IMR-90 (cell line): Measurements from ENCODE around the gene HELZ. TPM values are rescaled to one million over a fixed set of nuclear protein-coding genes. Genes with fewer than 3 reads are reported as not detected.

Experiments used
- ATAC-seq: fragments of 200-7000 bp; cut with Tn5 transposase; 2 replicates; pipeline ENCODE4 v1.9.1; 2020; ENCODE audit warnings: low read depth, mild to moderate bottlenecking, moderate library complexity
- BruUV-seq: library from RNA; stranded (reverse); fragments of 400-500 nt; replicated peaks from 2 replicates; lab custom pipeline; 2021; lab: Mats Ljungman, UMichigan
- CTCF ChIA-PET: fragments of 300-600 bp; formaldehyde crosslinking; extraction: SDS; loops from one replicate; lab custom pipeline; 2021; ENCODE audit warnings: antibody characterized with exemption; lab: Yijun Ruan, JAX
- POLR2A ChIA-PET: fragments of 300-600 bp; sonication (Branson Sonifier 250); formaldehyde crosslinking; loops from one replicate; lab custom pipeline; 2022; ENCODE audit warnings: antibody characterized with exemption; ENCODE audit not compliant: unreplicated experiment; lab: Charles Lee
- DNase-seq: peaks from one replicate; pipeline ENCODE4 v3.0.0; 2013
- H2AFZ ChIP-seq: replicated peaks from 2 replicates; pipeline ENCODE3; 2013; ENCODE audit warnings: low read length, mild to moderate bottlenecking; ENCODE audit not compliant: poor library complexity
- H2AK5ac ChIP-seq: 2 replicates; pipeline ENCODE4 v1.6.1; 2013; ENCODE audit warnings: low read depth, low read length, inconsistent platforms
- H2AK9ac ChIP-seq: replicated peaks from 2 replicates; pipeline ENCODE3; 2013; ENCODE audit warnings: mild to moderate bottlenecking, low read depth, low read length, moderate library complexity; ENCODE audit not compliant: poor library complexity
- H2BK120ac ChIP-seq: 2 replicates; pipeline ENCODE4 v1.6.1; 2013; ENCODE audit warnings: low read depth, low read length, inconsistent platforms
- H2BK15ac ChIP-seq: 3 replicates; pipeline ENCODE4 v1.6.1; 2013; ENCODE audit warnings: low read depth, low read length, inconsistent platforms
- H2BK20ac ChIP-seq: 2 replicates; pipeline ENCODE4 v1.6.1; 2013; ENCODE audit warnings: low read depth, mild to moderate bottlenecking, inconsistent platforms, low read length, moderate library complexity
- H2BK5ac ChIP-seq: 2 replicates; pipeline ENCODE4 v1.6.1; 2013; ENCODE audit warnings: mild to moderate bottlenecking, low read depth, low read length, inconsistent platforms; ENCODE audit not compliant: poor library complexity, severe bottlenecking
- H3K14ac ChIP-seq: replicated peaks from 2 replicates; pipeline ENCODE4 v1.6.1; 2013; ENCODE audit warnings: low read depth, low read length, inconsistent platforms
- H3K18ac ChIP-seq: 2 replicates; pipeline ENCODE4 v1.6.1; 2013; ENCODE audit warnings: low read depth, low read length, control low read depth
- H3K23ac ChIP-seq: 2 replicates; pipeline ENCODE4 v1.6.1; 2013; ENCODE audit warnings: low read depth, low read length, inconsistent platforms
- H3K27ac ChIP-seq: 2 replicates; pipeline ENCODE4 v1.5.1; 2013; ENCODE audit warnings: mild to moderate bottlenecking, control low read depth, low read length; ENCODE audit not compliant: insufficient read depth
- H3K27me3 ChIP-seq: 2 replicates; pipeline ENCODE4 v1.6.1; 2013; ENCODE audit warnings: low read length; ENCODE audit not compliant: control insufficient read depth, insufficient read depth
- H3K36me3 ChIP-seq: 2 replicates; pipeline ENCODE4 v1.6.1; 2013; ENCODE audit warnings: low read length, mixed read lengths; ENCODE audit not compliant: control insufficient read depth, insufficient read depth
- H3K4ac ChIP-seq: 2 replicates; pipeline ENCODE4 v1.6.1; 2013; ENCODE audit warnings: low read depth, low read length, inconsistent platforms
- H3K4me1 ChIP-seq: 2 replicates; pipeline ENCODE4 v1.6.1; 2013; ENCODE audit warnings: low read length, mixed read lengths; ENCODE audit not compliant: control insufficient read depth, insufficient read depth
- H3K4me2 ChIP-seq: 2 replicates; pipeline ENCODE4 v1.6.1; 2013; ENCODE audit warnings: low read depth, mild to moderate bottlenecking, control low read depth, low read length, moderate library complexity
- H3K4me3 ChIP-seq: 2 replicates; pipeline ENCODE4 v1.5.1; 2013; ENCODE audit warnings: low read depth, mild to moderate bottlenecking, control low read depth, low read length, moderate library complexity; ENCODE audit not compliant: insufficient read depth
- H3K56ac ChIP-seq: 2 replicates; pipeline ENCODE4 v1.6.1; 2013; ENCODE audit warnings: low read length, inconsistent platforms; ENCODE audit not compliant: insufficient read depth; ENCODE audit errors: extremely low read depth
- H3K79me1 ChIP-seq, 2 experiments: 2 replicates each; pipeline ENCODE4 v1.6.1; 2013; ENCODE audit warnings: low read length in 2 of 2, inconsistent platforms in 1 of 2, low read depth in 1 of 2
- H3K9ac ChIP-seq: 2 replicates; pipeline ENCODE4 v1.6.1; 2013; ENCODE audit warnings: low read depth, low read length, control low read depth
- H3K9me1 ChIP-seq: 2 replicates; pipeline ENCODE4 v1.6.1; 2013; ENCODE audit warnings: low read length, inconsistent platforms; ENCODE audit not compliant: insufficient read depth
- H3K9me3 ChIP-seq: 2 replicates; pipeline ENCODE4 v1.6.1; 2013; ENCODE audit warnings: low read length; ENCODE audit not compliant: control insufficient read depth, insufficient read depth
- H4K20me1 ChIP-seq: 2 replicates; pipeline ENCODE4 v1.6.1; 2013; ENCODE audit warnings: low read length, inconsistent platforms; ENCODE audit not compliant: insufficient read depth
- H4K5ac ChIP-seq: 2 replicates; pipeline ENCODE4 v1.6.1; 2013; ENCODE audit warnings: mild to moderate bottlenecking, low read depth, low read length, control low read depth
- H4K8ac ChIP-seq, 2 experiments: 2 replicates each; pipeline ENCODE4 v1.6.1; 2013; ENCODE audit warnings: low read depth in 2 of 2, low read length in 2 of 2, control low read depth in 1 of 2, inconsistent platforms in 1 of 2
- H4K91ac ChIP-seq: 2 replicates; pipeline ENCODE4 v1.6.1; 2013; ENCODE audit warnings: low read depth, low read length, inconsistent platforms; ENCODE audit not compliant: insufficient read depth
- BHLHE40 ChIP-seq: fragments of 150-350 bp; IDR thresholded peaks from 2 replicates; pipeline ENCODE4 v1.6.1; 2016; ENCODE audit warnings: mild to moderate bottlenecking, low read depth, low read length
- CEBPB ChIP-seq: IDR thresholded peaks from 2 replicates; pipeline ENCODE4 v1.6.1; 2012; ENCODE audit warnings: low read depth, low read length, improper control_type of control experiment
- CHD1 ChIP-seq: IDR thresholded peaks from 2 replicates; pipeline ENCODE4 v1.6.1; 2012; ENCODE audit warnings: low read depth, low read length, improper control_type of control experiment
- CTCF ChIP-seq: conservative IDR thresholded peaks from 2 replicates; pipeline ENCODE4 v1.5.1; 2012; ENCODE audit warnings: mild to moderate bottlenecking, low read depth, low read length, improper control_type of control experiment
- FOS ChIP-seq: fragments of 150-350 bp; IDR thresholded peaks from 2 replicates; pipeline ENCODE4 v1.6.1; 2016; ENCODE audit warnings: low read depth, low read length
- MXI1 ChIP-seq: IDR thresholded peaks from 2 replicates; pipeline ENCODE4 v1.6.1; 2012; ENCODE audit warnings: low read depth, mild to moderate bottlenecking, low read length, moderate library complexity, borderline replicate concordance
- NFE2L2 ChIP-seq: fragments of 150-350 bp; IDR thresholded peaks from 2 replicates; pipeline ENCODE4 v1.6.1; 2016; ENCODE audit warnings: low read depth, mild to moderate bottlenecking, low read length
- POLR2A ChIP-seq: IDR thresholded peaks from 2 replicates; pipeline ENCODE4 v1.6.1; 2012; ENCODE audit warnings: mild to moderate bottlenecking, low read depth, low read length
- RAD21 ChIP-seq: IDR thresholded peaks from 2 replicates; pipeline ENCODE4 v1.6.1; 2012; ENCODE audit warnings: low read length, improper control_type of control experiment
- RCOR1 ChIP-seq: IDR thresholded peaks from 2 replicates; pipeline ENCODE4 v1.6.1; 2012; ENCODE audit warnings: mild to moderate bottlenecking, low read length, improper control_type of control experiment; ENCODE audit not compliant: insufficient replicate concordance
- RFX5 ChIP-seq: IDR thresholded peaks from 2 replicates; pipeline ENCODE4 v1.8.0; 2012; ENCODE audit warnings: low read depth, mild to moderate bottlenecking, low read length, moderate library complexity
- SMC3 ChIP-seq: fragments of 150-350 bp; IDR thresholded peaks from 2 replicates; pipeline ENCODE4 v1.6.1; 2016; ENCODE audit warnings: low read depth, mild to moderate bottlenecking, antibody characterized with exemption, low read length, moderate library complexity
- USF2 ChIP-seq: fragments of 150-350 bp; IDR thresholded peaks from 2 replicates; pipeline ENCODE4 v1.6.1; 2017; ENCODE audit warnings: mild to moderate bottlenecking, antibody characterized with exemption, low read length, low read depth
- WGBS, 2 experiments: methylation state at CpG; one replicate each; pipeline versions ENCODE4 v1.1.5 to v1.1.7; 2013; ENCODE audit warnings: missing lambda C conversion rate in 2 of 2; ENCODE audit not compliant: insufficient read length in 1 of 2; ENCODE audit errors: extremely low coverage in 2 of 2; 5-methylcytosine and 5-hydroxymethylcytosine counted together
- dilution Hi-C: fragments of 300-500 bp; cut with HindIII; formaldehyde crosslinking; loops from one replicate; pipeline ENCODE4 v1.14.3; 2018; ENCODE audit warnings: low sequenced_read_pairs; ENCODE audit not compliant: unreplicated experiment
- in situ Hi-C: fragments of 300-500 bp; cut with MboI; formaldehyde crosslinking; loops from 3 replicates; pipeline ENCODE4 v1.14.3; 2019; ENCODE audit warnings: low sequenced_read_pairs, inconsistent platforms, mixed read lengths
- intact Hi-C: fragments of 100-400 bp; cut with micrococcal nuclease; formaldehyde crosslinking; loops from 2 replicates; pipeline ENCODE4 v1.10.0; 2022
- polyA plus RNA-seq, 3 experiments: library from polyadenylated mRNA; depleted of rRNA; stranded (reverse); fragments of >200 nt; gene quantifications; 2 replicates each; pipeline ENCODE4 v1.2.3, GENCODE V29; 2012; ENCODE audit warnings: low replicate concordance in 1 of 3
- total RNA-seq: library from RNA; depleted of rRNA; stranded (reverse); fragments of >200 nt; gene quantifications from 2 replicates; pipeline ENCODE4 v1.2.3, GENCODE V29; 2012

The HELZ gene
- total and polyA plus RNA-seq, 2 of the 4 experiments (the other 2 are of a cell fraction), result 8.0 to 60.6 TPM

- Histone ChIP-seq H3K18ac (no peak overlapping the region), H2BK5ac (no peak overlapping the region), H3K9ac (no peak overlapping the region), H3K9me1 (no peaks in the 10 kb centered on the region), H4K20me1 (no peaks in the 10 kb centered on the region), H3K4me3 (no peak overlapping the region), H4K8ac (no peak overlapping the region), H3K4me2 (no peak overlapping the region), H4K5ac (no peak overlapping the region), H2AFZ (no peak overlapping the region), H3K56ac (no peak overlapping the region), H2BK20ac (no peak overlapping the region), H3K23ac (no peak overlapping the region), H2BK15ac (no peak overlapping the region), H3K14ac (no peak overlapping the region), H3K4me1 (peaks cover 3% of the 10 kb centered on the region; the same call in 1 of the 2 replicates), H3K27ac (no peak overlapping the region), H2AK9ac (no peak overlapping the region), H2BK120ac (no peak overlapping the region), H3K27me3 (no peaks in the 10 kb centered on the region), H3K4ac (no peak overlapping the region), H2AK5ac (no peak overlapping the region), H3K9me3 (no peaks in the 10 kb centered on the region), H3K36me3 (no peaks in the 10 kb centered on the region), H4K91ac (no peak overlapping the region), H3K79me1 (no peaks in the 10 kb centered on the region)
- DNase-seq, result no peak
- CTCF ChIA-PET, result no interaction called here
- in situ Hi-C loops (no loop called here), intact Hi-C loops (no loop called here), dilution Hi-C loops (no loop called here)
- whole genome bisulfite sequencing, 2 experiments, result no CpG with 5 or more reads among the region's 1 CpG
- ATAC-seq, result no peak
- POLR2A ChIA-PET, result no interaction called here
- TF ChIP-seq POLR2A (no peak), FOS (no peak), BHLHE40 (no peak), USF2 (no peak), CHD1 (no peak), SMC3 (no peak), NFE2L2 (no peak), RCOR1 (no peak), MXI1 (no peak), CEBPB (no peak), RAD21 (no peak), RFX5 (no peak), CTCF (no peak)
- no TSS peak for BruUV-seq
Observed at GRCh38 chr17:67285360-67285759, 40.4 kb upstream of the HELZ start.
